Measurements from ENCODE around the gene SIGLEC11. TPM values are rescaled to one million over a fixed set of nuclear protein-coding genes. Genes with fewer than 3 reads are reported as not detected.
A peak's percentile ranks its signal among the peaks of the same experiment; 100 is the strongest.

SIGLEC11 gene
- total RNA-seq, 1 donor from 2014 or later: not detected

DNA sequence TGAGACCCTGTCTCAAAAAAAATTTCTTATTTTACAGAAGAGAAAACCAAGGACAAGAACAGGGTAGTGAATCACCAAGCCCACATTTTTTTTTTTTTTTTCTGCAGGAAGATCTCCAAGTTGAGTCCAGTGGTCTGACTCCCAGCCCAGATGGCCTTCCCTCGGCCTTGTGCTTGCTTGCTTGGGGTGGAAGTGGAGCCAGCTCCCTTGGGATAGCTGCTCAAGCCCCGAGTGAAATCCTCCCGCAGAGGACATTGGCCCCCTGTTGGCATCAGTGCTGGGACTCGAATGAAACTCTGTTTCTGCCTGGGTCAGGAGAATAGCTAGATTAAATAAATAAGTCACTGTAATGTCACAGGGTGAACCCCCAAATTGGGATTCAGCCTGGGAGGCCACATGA, 22.3 kb downstream of the SIGLEC11 start:
- Mint-ChIP-seq H3K4me3 (ENCODE audit: low read depth) (no peak overlapping the region), H3K4me1 (ENCODE audit: low read depth) (no peaks in the 10 kb centered on the region), H3K9me3 (ENCODE audit: low read depth) (no peaks in the 10 kb centered on the region), H3K27ac (no peak overlapping the region), H3K27me3 (peaks cover 12% of the 10 kb centered on the region), H3K36me3 (ENCODE audit: insufficient read depth) (no peaks in the 10 kb centered on the region)
- TF ChIP-seq CTCF (IDR thresholded peaks at IDR 0.05; ENCODE audit: unreplicated experiment): no peak
- no peak for DNase-seq (ENCODE audit: low spot score, unreplicated experiment)

DNA sequence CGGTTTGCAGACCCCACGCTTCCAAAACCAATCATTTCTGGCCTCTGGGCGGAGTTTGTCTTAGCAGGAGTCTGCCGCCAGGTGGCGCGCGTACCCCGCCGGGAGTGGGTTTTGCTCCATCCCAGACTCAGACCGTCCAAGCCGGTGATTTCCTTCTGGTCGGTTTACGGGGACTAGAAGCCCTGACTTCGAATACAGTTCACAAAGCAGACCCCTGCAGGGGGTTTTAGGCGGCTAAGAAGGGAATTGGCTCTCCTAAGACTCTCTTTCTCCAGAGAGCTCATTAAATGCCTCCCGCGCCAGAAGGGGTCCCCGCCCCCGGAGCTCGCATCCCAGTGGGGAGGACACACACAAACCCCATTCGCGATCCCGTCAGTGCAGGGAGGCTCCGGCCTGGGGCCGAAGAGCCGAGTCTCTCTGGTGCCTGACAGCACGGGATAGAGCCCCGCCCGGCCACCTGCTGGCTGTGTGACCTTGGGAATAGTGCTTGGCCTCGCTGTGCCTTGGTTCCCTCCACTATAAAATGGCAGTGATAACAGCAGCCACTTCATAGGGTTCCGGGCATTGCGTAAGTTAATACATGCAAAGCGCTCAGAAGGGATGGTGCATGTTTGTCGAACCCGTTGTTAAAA, 23.1 kb downstream of the SIGLEC11 start:
- Mint-ChIP-seq H3K4me3 (ENCODE audit: low read depth) (no peak overlapping the region), H3K27me3 (peaks cover 12% of the 10 kb centered on the region), H3K9me3 (ENCODE audit: low read depth) (no peaks in the 10 kb centered on the region), H3K27ac (no peak overlapping the region), H3K4me1 (ENCODE audit: low read depth) (no peaks in the 10 kb centered on the region), H3K36me3 (ENCODE audit: insufficient read depth) (no peaks in the 10 kb centered on the region)
- TF ChIP-seq CTCF (IDR thresholded peaks at IDR 0.05; ENCODE audit: unreplicated experiment): peak; percentile 98
- peak; percentile 88 for DNase-seq (ENCODE audit: low spot score, unreplicated experiment)

GRCh38 chr19:49936549-49936948, 24.4 kb downstream of the SIGLEC11 start:
- Mint-ChIP-seq H3K4me3 (ENCODE audit: low read depth) (no peak overlapping the region), H3K4me1 (ENCODE audit: low read depth) (no peaks in the 10 kb centered on the region), H3K27ac (no peak overlapping the region), H3K36me3 (ENCODE audit: insufficient read depth) (peaks cover 3% of the 10 kb centered on the region), H3K9me3 (ENCODE audit: low read depth) (no peaks in the 10 kb centered on the region), H3K27me3 (peaks cover 12% of the 10 kb centered on the region)
- TF ChIP-seq CTCF (IDR thresholded peaks at IDR 0.05; ENCODE audit: unreplicated experiment): no peak
- DNase-seq (ENCODE audit: low spot score, unreplicated experiment): no peak

DNA sequence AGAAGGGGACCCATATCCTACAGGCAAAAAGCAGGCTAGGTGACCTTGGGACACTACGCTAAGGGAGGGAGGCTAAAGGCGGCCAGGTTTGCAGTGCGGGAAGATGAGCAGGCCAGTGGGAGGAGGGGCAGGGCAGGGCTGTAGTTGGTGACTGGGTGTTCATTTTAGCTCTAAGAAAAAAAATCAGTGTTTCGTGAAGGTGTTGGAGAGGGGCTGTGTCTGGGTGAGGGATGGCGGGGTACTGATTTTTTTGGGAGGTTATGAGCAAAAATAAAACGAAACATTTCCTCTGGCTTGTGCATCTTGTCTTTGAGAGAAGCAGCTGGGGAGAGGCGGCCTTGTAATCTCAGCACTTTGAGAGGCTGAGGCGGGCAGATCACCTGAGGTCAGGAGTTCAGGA, 27.3 kb downstream of the SIGLEC11 start:
- Mint-ChIP-seq H3K4me3 (ENCODE audit: low read depth) (no peak overlapping the region), H3K4me1 (ENCODE audit: low read depth) (peaks cover 3% of the 10 kb centered on the region), H3K36me3 (ENCODE audit: insufficient read depth) (peaks cover 3% of the 10 kb centered on the region), H3K9me3 (ENCODE audit: low read depth) (no peaks in the 10 kb centered on the region), H3K27ac (no peak overlapping the region), H3K27me3 (peaks cover 12% of the 10 kb centered on the region)
- no peak for DNase-seq (ENCODE audit: low spot score, unreplicated experiment)
- no peak for TF ChIP-seq CTCF (IDR thresholded peaks at IDR 0.05; ENCODE audit: unreplicated experiment)

- no peaks in the 10 kb centered on the region for H3K9me3 Mint-ChIP-seq (ENCODE audit: low read depth)
- peaks cover 3% of the 10 kb centered on the region for H3K36me3 Mint-ChIP-seq (ENCODE audit: insufficient read depth)
- H3K4me3 Mint-ChIP-seq (ENCODE audit: low read depth): no peak overlapping the region
- DNase-seq (ENCODE audit: low spot score, unreplicated experiment): no peak
- no peak overlapping the region for H3K27ac Mint-ChIP-seq
- no peak for TF ChIP-seq CTCF (IDR thresholded peaks at IDR 0.05; ENCODE audit: unreplicated experiment)
- H3K27me3 Mint-ChIP-seq: peaks cover 12% of the 10 kb centered on the region
- H3K4me1 Mint-ChIP-seq (ENCODE audit: low read depth): peaks cover 10% of the 10 kb centered on the region
These were observed 28.2 kb downstream of the SIGLEC11 start for GRCh38 chr19:49932731-49933131.
